ES-I3 (cell line): ENCODE measurements around the gene LAPTM5.

Source experiments
- H3K36me3 ChIP-seq: 2 replicates; pipeline ENCODE4 v1.6.1; 2013; ENCODE audit warnings: mild to moderate bottlenecking, low read length, control low read depth, moderate library complexity; ENCODE audit not compliant: insufficient read depth
- H3K4me1 ChIP-seq: 2 replicates; pipeline ENCODE4 v1.6.1; 2013; ENCODE audit warnings: mild to moderate bottlenecking, control low read depth, low read length; ENCODE audit not compliant: insufficient read depth
- H3K9ac ChIP-seq: 2 replicates; pipeline ENCODE4 v1.6.1; 2013; ENCODE audit warnings: low read depth, mild to moderate bottlenecking, low read length, moderate library complexity
- H3K9me3 ChIP-seq: 2 replicates; pipeline ENCODE4 v1.6.1; 2013; ENCODE audit warnings: mild to moderate bottlenecking, low read length, moderate library complexity; ENCODE audit not compliant: control insufficient read depth, insufficient read depth

The LAPTM5 gene

GRCh38 chr1:30780409-30780808 is 22.8 kb upstream of the LAPTM5 start:
- H3K36me3 ChIP-seq: no peaks in the 10 kb centered on the region
- peaks cover 6% of the 10 kb centered on the region; the same call in 1 of the 2 replicates for H3K4me1 ChIP-seq
- no peak overlapping the region for H3K9ac ChIP-seq
- no peaks in the 10 kb centered on the region for H3K9me3 ChIP-seq

- no peak overlapping the region for H3K9ac ChIP-seq
These were observed 21.9 kb upstream of the LAPTM5 start for GRCh38 chr1:30779294-30780071.

GRCh38 chr1:30778979-30779293 is 21.4 kb upstream of the LAPTM5 start:
- Histone ChIP-seq H3K9ac (no peak overlapping the region), H3K4me1 (peaks cover 6% of the 10 kb centered on the region; the same call in 1 of the 2 replicates), H3K36me3 (no peaks in the 10 kb centered on the region), H3K9me3 (no peaks in the 10 kb centered on the region)

More at GRCh38 chr1:30779294-30780071, 21.9 kb upstream of the LAPTM5 start:
- Histone ChIP-seq H3K36me3 (no peaks in the 10 kb centered on the region), H3K9me3 (no peaks in the 10 kb centered on the region), H3K4me1 (peaks cover 6% of the 10 kb centered on the region; the same call in 1 of the 2 replicates)

- Histone ChIP-seq H3K36me3 (no peaks in the 10 kb centered on the region), H3K9ac (no peak overlapping the region), H3K9me3 (no peaks in the 10 kb centered on the region), H3K4me1 (peaks cover 6% of the 10 kb centered on the region; the same call in 1 of the 2 replicates)
These were observed 20.8 kb upstream of the LAPTM5 start for GRCh38 chr1:30778154-30778978.

GRCh38 chr1:30777904-30778153 is 20.3 kb upstream of the LAPTM5 start:
- Histone ChIP-seq H3K9me3 (no peaks in the 10 kb centered on the region), H3K36me3 (no peaks in the 10 kb centered on the region), H3K4me1 (peaks cover 6% of the 10 kb centered on the region; the same call in 1 of the 2 replicates), H3K9ac (no peak overlapping the region)

GRCh38 chr1:30777060-30777903 is 19.7 kb upstream of the LAPTM5 start:
- H3K9ac ChIP-seq: no peak overlapping the region
- peaks cover 8% of the 10 kb centered on the region; the same call in 1 of the 2 replicates for H3K4me1 ChIP-seq
- H3K36me3 ChIP-seq: no peaks in the 10 kb centered on the region
- no peaks in the 10 kb centered on the region for H3K9me3 ChIP-seq

- peaks cover 9% of the 10 kb centered on the region; the same call in 1 of the 2 replicates for H3K4me1 ChIP-seq
- H3K9ac ChIP-seq: no peak overlapping the region
- H3K36me3 ChIP-seq: no peaks in the 10 kb centered on the region
- H3K9me3 ChIP-seq: no peaks in the 10 kb centered on the region
These were observed 18.8 kb upstream of the LAPTM5 start for GRCh38 chr1:30776097-30777059.

GRCh38 chr1:30775433-30775975 is 17.9 kb upstream of the LAPTM5 start:
- no peaks in the 10 kb centered on the region for H3K36me3 ChIP-seq
- no peaks in the 10 kb centered on the region for H3K9me3 ChIP-seq
- no peak overlapping the region for H3K9ac ChIP-seq
- peaks cover 9% of the 10 kb centered on the region; the same call in 1 of the 2 replicates for H3K4me1 ChIP-seq

GRCh38 chr1:30774550-30775432 is 17.2 kb upstream of the LAPTM5 start:
- Histone ChIP-seq H3K36me3 (no peaks in the 10 kb centered on the region), H3K9ac (no peak overlapping the region), H3K9me3 (no peaks in the 10 kb centered on the region), H3K4me1 (peaks cover 9% of the 10 kb centered on the region; the same call in 1 of the 2 replicates)

- Histone ChIP-seq H3K4me1 (0 out of 2 replicates have a peak, but pooled peaks cover 3% of the 10 kb centered on the region), H3K9me3 (no peaks in the 10 kb centered on the region), H3K9ac (no peak overlapping the region), H3K36me3 (no peaks in the 10 kb centered on the region)
These were observed 16.3 kb upstream of the LAPTM5 start for GRCh38 chr1:30773722-30774358.

GRCh38 chr1:30771005-30771404 is 13.4 kb upstream of the LAPTM5 start:
- Histone ChIP-seq H3K4me1 (0 out of 2 replicates have a peak, but pooled peaks cover 3% of the 10 kb centered on the region), H3K9me3 (no peaks in the 10 kb centered on the region)

GRCh38 chr1:30770150-30770549 is 12.6 kb upstream of the LAPTM5 start:
- no peaks in the 10 kb centered on the region for H3K36me3 ChIP-seq
- 0 out of 2 replicates have a peak, but pooled peaks cover 3% of the 10 kb centered on the region for H3K4me1 ChIP-seq
- H3K9me3 ChIP-seq: no peaks in the 10 kb centered on the region
- no peak overlapping the region for H3K9ac ChIP-seq

More at GRCh38 chr1:30771005-30771404, 13.4 kb upstream of the LAPTM5 start:
- Histone ChIP-seq H3K36me3 (no peaks in the 10 kb centered on the region), H3K9ac (no peak overlapping the region)
